IPS-NIHi7 (cell line): ENCODE results near the gene RNF130.
"Not testable (repeated sequence)": the region's sequence is repeated elsewhere in the genome, so short reads cannot be mapped to it uniquely, and the experiment has no call there.

Experiments used
- DNase-seq: peaks from one replicate; pipeline ENCODE4 v3.0.0; 2012; ENCODE audit warnings: mixed read lengths; ENCODE audit errors: extremely low spot score

Gene RNF130

GRCh38 chr5:180018347-180019060 is 53.1 kb downstream of the RNF130 start:
- no peak for DNase-seq

GRCh38 chr5:180015523-180015922 is 56.0 kb downstream of the RNF130 start:
- not testable (repeated sequence) for DNase-seq

- DNase-seq: no peak
These were observed 57.9 kb downstream of the RNF130 start for GRCh38 chr5:180013678-180014077.

- no peak for DNase-seq
These were observed 59.2 kb downstream of the RNF130 start for GRCh38 chr5:180012316-180012715.

GRCh38 chr5:180010636-180011035 is 60.9 kb downstream of the RNF130 start:
- DNase-seq: no peak

- no peak for DNase-seq
These were observed 62.0 kb downstream of the RNF130 start for GRCh38 chr5:180009581-180009980.

- DNase-seq: no peak
These were observed 63.1 kb downstream of the RNF130 start for GRCh38 chr5:180008433-180008832.

- peak; percentile 50 for DNase-seq
These were observed 64.0 kb downstream of the RNF130 start for GRCh38 chr5:180007582-180007981.

GRCh38 chr5:180006141-180006540 is 65.4 kb downstream of the RNF130 start:
- DNase-seq: no peak

GRCh38 chr5:180003127-180003526 is 68.4 kb downstream of the RNF130 start:
- no peak for DNase-seq

- DNase-seq: no peak
These were observed 69.8 kb downstream of the RNF130 start for GRCh38 chr5:180001742-180002141.

- no peak for DNase-seq
These were observed 70.4 kb downstream of the RNF130 start for GRCh38 chr5:180001136-180001535.

- DNase-seq: no peak
These were observed 73.1 kb downstream of the RNF130 start for GRCh38 chr5:179998485-179998884.

- DNase-seq: no peak
These were observed 76.8 kb downstream of the RNF130 start for GRCh38 chr5:179994583-179995323.

- not testable (repeated sequence) for DNase-seq
These were observed 78.7 kb downstream of the RNF130 start for GRCh38 chr5:179992855-179993254.

- no peak for DNase-seq
These were observed 80.5 kb downstream of the RNF130 start for GRCh38 chr5:179991106-179991505.

GRCh38 chr5:179990525-179990924 is 81.0 kb downstream of the RNF130 start:
- not testable (repeated sequence) for DNase-seq

GRCh38 chr5:179986328-179986727 is 85.2 kb downstream of the RNF130 start:
- no peak for DNase-seq

GRCh38 chr5:179981636-179982035 is 89.9 kb downstream of the RNF130 start:
- DNase-seq: no peak

- DNase-seq: no peak
These were observed 90.8 kb downstream of the RNF130 start for GRCh38 chr5:179980767-179981166.

GRCh38 chr5:179978792-179979191 is 92.8 kb downstream of the RNF130 start:
- no peak for DNase-seq

GRCh38 chr5:179975713-179976134 is 95.8 kb downstream of the RNF130 start:
- DNase-seq: no peak
